GM18909 (cell line): ENCODE data around the gene WDR12.
"Not testable (repeated sequence)": the region's sequence is repeated elsewhere in the genome, so short reads cannot be mapped to it uniquely, and the experiment has no call there.

Source experiments
- ATAC-seq: cut with Tn5 transposase; IDR thresholded peaks from one replicate; pipeline ENCODE4 v1.9.1; 2021; ENCODE audit warnings: mild to moderate bottlenecking; ENCODE audit not compliant: unreplicated experiment, poor library complexity

WDR12 gene

DNA sequence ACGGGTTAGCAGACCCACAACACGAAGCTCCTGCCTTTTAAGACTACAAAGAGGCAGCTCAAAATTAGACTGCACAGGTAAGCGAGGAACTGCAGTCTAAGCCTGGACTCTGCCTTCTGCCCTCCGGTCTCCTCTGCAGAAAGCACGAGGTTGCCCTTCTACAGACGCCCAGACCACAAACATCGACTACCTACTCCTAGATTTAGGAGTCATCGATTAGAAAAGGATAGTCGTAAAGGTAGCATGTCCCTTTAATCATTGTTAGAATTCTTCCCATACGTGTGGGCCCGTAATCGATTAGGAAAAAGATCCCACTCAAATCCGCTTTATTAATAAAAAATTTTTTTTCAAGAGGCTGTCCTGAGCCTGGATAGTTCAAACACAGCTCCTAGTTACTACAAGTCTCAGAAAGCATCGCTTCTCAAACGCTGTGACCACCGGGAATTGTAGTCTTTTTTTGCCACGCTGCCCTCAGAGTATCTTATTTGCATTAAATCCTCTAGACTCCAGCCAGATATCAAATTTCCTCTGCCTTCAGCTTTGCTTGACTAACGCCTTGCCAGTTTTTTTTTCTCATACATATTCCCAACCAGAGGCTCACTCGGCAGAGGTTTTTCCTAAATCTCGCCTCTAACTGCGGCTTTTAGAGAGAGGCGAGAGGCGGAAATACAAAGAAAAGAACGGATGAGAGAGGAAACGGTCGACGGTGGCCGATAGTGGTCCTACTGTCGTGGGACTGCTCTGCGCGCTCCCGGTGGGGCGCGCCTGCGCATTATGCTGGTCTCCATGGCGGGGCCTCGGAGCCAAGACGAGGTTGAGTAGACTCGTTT lies at the start of gene WDR12, which contains the start of gene CARF:
Gene WDR12 (minus strand): TSS at position 162 of the 830 bp plus-strand sequence. CDS start 197 bp downstream, outside the sequence.
Gene CARF (plus strand): TSS at position 764 of the 830 bp plus-strand sequence. CDS start 29,628 bp downstream, outside the sequence.
- peak; percentile 80 for ATAC-seq

DNA sequence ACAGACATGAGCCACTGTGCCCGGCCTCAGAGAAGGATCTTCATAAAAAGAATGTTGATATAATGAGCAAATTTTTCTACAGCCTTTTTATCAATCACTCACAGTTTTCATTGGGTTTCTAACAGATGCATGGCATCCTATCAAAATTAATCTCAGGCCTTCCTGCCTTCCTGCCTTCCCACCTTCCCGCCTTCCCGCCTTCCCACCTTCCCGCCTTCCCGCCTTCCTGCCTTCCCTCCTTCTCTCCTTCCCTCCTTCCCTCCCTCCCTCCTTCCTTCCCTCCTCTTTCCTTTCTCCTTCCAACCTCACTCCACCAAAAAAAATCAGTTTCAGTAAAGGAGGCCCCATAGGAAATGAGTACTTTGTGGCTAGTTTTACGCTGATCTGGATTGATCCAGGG lies 49.1 kb upstream of the WDR12 start:
- ATAC-seq: no peak

DNA sequence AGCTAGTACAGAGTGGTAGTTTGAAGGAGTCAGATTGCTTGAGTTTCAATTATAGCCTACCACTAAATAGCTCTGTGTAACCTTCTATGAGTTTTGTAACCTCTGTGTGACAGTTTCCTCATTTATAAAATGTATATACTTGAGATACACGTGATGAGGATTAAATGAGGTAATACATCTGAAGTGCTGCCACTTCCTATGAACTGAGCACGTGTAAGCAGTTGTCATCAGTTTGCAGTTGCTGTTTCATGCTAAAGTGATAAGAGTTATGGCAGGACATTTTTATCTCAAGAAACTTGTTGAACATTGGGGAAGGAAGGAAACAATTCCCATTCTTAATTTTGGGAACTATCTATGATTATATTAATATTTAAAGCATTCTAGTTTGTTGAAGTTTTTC lies 39.1 kb upstream of the WDR12 start:
- no peak for ATAC-seq

DNA sequence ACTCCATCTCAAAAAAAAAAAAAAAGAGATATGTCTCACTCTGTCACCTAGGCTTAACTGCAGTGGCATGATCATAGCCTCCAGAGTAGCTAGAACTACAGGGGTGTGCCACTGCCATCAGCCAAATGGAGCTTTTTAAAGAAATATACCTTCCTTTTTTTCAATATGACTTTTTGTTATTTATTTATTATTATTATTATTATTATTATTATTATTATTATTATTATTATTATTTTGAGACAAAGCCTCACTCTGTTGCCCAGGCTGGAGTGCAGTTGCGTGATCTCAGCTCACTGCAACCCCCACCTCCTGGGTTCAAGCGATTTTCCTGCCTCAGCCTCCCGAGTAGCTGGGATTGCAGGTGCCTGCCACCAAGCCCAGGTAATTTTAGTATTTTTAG lies 37.9 kb upstream of the WDR12 start:
- not testable (repeated sequence) for ATAC-seq

DNA sequence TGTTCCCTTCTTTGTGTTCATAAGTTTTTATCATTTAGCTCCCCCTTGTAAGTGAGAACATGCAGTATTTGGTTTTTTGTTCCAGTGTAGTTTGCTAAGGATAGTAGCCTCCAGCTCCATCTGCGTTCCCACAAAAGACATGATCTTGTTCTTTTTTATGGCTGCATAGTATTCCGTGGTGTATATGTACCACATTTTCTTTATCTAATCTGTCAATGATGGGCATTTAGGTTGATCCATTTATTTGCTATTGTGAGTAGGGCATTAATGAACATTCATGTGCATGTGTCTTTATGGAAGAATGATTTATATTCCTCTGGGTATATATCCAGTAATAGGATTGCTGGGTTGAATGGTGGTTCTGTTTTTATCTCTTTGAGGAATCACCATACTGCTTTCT lies 34.0 kb upstream of the WDR12 start:
- no peak for ATAC-seq

DNA sequence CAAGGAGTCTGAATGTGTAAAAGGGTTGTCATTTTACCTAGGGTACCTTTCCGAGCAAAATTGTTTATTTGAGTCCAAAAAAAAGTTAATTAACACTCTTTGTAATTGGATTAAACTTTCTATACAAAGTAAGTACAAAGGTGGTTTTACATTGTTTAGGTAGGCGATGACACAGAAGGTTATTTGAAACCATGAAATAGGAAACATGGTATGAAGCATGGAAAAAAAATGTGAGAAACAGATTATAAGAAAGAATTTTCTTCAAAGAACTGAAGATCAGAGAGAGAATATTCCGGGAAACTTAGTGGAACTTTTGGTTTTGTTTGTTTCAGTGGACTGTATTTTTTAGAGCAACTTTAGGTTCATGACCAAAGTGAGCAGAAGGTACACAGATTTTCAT lies 33.3 kb upstream of the WDR12 start:
- ATAC-seq: no peak

DNA sequence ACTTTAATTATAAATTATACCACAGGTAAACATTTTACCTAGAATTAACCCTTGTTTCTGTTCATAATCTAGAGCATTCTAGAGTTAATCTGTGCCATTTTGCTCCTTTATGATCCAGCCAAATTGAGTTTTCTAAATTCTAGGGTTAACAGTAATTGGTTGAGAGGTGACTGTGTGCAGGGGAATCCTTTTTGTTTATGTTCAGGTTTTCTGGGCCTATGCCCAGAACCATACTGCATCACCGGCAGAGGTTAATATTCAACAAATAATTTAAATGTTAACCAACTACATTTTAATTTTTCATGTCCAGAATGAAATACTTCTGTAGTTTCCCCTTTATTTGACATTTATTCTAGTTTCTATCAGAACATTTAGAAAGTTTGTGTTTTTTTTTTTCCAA lies 32.9 kb upstream of the WDR12 start:
- no peak for ATAC-seq

DNA sequence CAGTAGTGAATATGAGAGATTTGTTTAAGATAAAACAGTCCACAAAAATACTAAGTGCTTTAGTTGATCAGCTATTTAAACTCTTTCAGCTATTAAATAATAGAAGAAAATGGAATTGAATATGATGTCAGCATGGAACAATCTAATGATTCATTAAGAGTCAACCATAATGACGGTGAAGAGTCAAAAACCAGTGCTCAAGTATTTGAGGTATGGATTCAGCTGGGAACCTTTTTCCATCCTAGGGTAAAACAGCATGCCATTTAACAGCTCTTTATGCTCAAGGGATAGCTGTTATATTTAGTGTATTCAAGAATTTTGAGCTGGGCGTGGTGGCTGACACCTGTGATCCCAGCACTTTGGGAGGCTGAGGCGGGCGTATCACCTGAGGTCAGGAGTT lies 30.3 kb upstream of the WDR12 start:
- ATAC-seq: no peak

DNA sequence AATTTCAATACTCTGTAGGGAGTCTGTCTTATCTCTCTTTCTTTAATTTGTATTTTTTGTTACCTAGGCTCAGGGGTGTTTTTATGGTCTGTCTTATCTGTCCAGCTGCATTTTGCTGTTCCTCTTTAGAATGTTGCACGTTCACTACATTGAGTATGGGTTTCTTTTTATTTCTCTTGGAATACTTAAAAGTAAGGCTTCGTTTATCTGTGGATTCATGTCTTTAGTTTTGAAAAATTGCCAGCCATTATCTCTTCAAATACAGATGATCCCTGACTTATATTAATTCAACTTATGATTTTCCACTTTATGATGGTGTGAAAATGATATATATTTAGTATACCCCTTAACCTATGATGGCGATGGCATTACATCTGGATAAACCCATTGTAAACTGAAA lies 27.5 kb upstream of the WDR12 start:
- no peak for ATAC-seq

DNA sequence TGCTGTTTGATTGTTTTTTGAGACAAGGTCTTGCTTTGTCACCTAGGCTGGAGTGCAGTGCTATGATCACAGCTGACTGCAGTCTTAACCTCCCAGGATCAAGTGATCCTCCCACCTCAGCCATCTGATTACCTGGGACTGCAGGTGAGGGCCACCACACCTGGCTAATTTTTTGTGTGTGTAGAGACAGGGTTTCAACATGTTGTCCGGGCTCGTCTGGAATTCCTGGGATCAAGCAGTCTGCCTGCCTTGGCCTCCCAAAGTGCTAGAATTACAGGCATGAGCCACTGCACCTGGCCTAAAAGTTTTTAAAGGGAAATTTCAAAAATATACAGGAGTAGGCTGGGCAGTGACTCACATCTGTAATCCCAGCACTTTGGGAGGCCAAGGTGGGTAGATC lies 23.0 kb upstream of the WDR12 start:
- ATAC-seq: no peak

DNA sequence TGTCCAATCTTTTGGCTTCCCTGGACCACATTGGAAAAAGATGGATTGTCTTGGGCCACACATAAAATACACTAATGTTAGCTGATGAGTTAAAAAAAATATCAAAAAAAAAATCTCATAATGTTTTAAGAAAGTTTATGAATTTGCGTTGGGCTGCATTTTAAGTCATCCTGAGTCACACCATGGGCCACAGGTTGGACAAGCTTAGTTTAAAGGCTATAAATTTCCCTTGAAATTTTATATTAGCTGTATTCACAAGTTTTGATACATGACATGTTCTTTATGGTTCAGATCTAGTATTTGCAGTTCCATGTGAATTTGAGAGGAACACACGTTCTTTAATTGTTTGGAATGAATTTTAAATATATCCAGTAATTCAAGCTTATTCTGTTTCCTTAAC lies 22.5 kb upstream of the WDR12 start:
- no peak for ATAC-seq

DNA sequence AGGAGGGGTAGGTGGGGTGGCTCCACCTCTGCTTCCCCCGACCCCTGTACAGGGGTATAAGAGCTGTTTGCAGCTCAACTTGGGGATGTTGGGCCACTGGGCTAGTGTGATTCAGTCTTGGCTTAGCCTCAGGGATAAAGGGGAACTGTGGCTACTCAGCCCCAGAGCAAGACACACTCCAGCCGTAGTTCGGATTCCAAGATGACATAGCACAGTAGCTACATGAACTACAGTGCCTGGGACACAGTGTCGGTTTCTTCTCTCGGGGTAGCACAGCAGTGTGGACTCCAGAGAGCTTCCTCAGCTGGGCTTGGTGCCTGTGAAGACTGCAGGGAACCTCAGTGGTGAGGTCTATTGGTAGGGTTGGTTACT lies 21.7 kb upstream of the WDR12 start:
- no peak for ATAC-seq

DNA sequence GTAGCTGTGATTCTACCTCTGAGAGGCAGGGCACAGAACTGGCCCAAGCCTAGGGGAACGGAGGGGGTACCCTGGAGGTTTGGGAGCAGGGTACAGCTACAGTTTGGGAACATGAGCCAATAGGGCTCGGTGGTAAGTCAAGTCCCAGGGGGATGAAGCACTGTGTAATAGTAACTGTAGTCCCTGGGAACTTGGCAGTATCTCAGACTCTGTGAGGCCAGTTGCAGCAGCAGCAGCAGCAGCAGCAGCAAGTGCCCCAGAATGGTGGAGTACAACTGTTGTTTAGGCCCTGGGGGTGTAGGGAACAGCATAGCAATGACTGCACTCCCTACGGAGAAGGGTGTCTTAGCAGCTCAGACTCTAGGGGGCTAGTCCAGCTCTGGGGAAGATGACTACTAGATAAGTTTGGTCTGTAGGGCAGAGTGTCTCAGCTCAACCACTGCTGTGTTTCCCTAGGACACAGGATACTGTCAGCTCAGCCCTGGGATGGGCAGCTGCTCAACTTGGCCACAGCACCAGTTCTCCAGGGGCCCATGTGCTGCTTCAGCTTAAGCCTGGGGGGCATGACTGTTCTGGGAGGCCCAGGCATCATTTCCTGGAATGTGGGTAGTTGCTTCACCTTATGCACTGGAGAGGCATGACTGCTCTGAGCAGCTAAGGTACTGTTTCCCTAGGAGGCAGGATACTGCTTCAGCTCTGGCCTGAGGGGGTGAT lies 21.1 kb upstream of the WDR12 start:
- ATAC-seq: no peak

DNA sequence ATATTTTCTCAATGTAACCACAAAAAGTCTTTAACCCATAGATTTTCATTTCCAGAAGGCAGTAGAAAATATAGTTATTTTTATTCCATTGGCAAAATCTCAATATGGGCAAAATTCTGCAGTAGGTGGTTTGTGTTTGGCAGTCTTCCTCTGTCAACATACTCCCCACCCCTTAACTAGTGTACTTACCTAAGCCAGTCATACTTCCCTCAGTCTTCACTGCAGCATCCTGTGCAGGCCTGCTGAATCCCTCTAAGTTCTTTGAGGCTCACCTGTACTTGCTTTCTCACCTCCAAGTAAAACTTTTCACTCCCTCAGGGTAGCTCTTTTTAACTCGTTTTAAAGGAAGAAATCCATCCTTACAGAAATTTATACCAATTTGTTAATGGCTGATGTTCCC lies 7.4 kb upstream of the WDR12 start:
- no peak for ATAC-seq

DNA sequence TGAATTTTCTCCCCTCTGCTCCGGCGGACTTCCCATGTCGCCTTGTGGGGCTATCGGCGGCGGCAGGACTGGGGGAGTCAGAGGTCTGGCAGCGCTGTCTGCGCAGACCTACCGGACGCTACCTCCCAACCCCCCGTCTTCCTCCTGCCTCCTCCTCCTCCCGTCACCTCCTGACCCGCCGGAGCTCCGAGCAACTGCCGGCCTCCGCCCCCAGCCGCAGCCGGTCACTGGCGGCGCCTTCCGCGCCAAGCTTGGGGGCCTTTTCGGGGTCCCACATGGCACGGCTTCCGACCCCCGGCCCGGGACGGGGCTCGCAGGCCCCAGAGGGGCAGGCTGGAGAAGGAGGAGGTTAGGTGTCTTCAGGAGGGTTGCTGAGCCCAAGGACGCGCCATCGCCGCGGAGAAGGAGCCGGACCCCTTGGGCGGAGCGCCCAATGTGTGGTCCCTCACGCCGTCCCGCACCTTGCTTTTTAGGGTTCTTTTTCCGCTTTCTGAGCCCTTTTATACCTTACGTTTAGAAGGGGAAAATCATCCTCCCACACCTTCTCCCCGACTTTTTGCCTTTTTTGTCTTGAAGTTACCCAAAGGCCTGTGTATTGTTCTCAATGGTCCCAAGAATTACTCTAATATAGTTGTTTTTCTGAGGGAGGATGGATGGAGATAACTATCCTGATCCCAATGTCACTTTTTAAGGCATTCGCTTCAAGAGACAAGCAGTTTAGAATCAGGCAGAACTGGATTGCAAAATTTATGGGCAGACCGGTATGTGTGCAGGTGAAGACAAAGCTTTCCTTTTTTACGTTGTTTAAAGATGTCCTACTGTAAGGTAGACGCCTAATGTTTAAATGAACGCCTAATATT lies 1.1 kb upstream of the WDR12 start:
- ATAC-seq: peak; percentile 64

DNA sequence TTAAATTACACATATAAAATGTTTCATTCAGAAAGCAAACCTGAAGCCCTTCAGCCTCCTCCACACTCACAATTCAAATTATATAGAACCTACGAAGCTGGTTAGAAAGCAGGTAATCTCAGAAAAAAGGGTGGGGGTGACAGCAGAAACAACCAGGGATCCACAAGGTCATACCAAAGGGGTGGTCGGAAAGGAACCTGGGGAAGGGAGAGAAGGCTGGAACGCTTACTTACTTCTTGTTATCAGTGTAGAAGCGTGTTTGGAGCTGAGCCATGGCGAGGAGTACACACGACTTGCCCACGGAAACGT lies 316 bp downstream of the WDR12 start:
- ATAC-seq: peak; percentile 17

DNA sequence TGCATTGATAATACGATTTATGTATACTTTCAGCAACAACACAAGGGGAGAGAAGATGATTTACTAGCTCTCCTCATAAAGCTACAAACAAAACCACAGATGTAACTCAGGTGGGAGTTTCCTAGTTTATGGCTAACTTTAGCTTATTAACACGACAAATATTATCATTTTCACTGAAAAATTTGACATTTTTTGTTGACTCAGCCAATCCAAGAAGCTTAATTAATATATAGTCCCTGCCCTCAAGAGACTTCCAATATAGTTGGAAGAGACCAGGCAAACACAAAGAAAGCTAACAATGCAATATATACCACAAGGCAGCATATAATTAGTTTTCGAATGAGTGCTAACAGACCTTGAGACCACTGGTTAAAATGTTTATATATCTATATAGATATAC lies 775 bp downstream of the WDR12 start:
- no peak for ATAC-seq

DNA sequence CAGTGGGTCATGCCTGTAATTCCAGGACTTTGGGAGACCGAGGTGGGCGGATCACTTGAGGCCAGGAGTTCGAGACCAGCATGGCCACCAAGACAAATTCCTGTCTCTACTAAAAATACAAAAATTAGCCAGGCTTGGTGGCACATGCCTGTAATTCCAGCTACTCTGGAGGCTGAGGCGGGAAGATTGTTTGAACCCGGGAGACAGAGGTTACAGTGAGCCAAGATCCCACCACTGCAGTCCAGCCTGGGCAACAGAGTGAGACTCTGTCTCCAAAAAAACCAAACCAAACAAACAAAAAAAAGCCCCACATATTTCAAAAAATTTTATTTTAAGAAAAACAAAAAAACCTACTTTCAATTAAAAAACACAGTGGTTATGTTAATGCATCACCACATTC lies 1.2 kb downstream of the WDR12 start:
- ATAC-seq: not testable (repeated sequence)

DNA sequence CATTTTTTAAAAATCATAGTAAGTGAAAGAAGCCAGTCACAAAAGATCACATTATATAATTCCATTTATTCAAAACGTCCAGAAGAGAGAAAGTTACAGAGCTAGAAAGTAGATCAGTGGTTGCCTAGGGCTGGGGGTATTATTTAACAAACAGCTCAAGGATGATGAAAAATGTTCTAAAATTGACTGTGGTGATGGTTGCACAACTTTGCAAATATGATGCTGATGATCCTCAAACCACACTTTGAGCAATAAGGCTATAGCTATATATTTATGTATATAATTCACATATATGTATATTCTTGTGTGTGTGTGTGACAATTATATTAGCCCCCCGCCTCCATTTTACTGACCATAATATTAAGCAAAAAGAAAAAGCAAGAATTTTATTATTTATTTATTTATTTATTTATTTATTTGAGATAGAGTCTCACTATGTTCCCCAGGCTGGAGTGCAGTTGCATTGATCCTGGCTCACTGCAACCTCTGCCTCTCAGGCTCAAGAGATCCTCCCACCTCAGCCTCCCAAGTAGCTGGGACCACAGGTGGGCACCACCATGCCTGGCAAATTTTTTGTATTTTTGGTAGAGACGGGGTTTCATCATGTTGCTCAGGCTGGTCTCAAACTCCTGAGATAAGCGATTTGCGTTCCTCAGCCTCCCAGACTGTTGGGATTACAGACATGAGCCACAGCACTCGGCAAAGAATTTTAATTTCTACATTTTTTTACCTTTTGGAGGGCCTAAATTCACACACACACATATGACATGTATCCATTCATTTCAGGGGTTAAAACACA lies 1.9 kb downstream of the WDR12 start:
- no peak for ATAC-seq

DNA sequence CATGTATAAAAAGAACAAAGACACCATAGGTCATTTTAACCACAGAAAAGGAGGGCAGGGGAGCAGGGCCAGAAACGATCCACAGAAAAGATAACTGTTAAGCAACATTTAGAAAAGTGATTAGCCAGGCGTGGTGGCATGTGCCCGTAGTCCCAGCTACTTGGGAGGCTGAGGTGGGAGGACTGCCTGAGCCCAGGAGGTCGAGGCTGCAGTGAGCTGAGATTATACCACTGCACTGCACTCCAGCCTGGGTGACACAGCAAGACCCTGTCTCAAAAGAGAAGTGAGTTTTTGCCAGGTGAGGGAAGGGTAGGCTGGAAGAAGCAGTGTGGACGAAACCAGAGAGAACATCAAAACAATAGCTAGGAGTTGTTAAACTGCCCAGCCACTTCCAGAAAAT lies 3.3 kb downstream of the WDR12 start:
- ATAC-seq: no peak
